ENCODE data around the gene BCL6.

- no peak for TF ChIP-seq EZH2 (IDR thresholded peaks at IDR 0.05)
- no peak for TF ChIP-seq CTCF (IDR thresholded peaks at IDR 0.05)
- no peak for TF ChIP-seq EZH2phosphoT487 (IDR thresholded peaks at IDR 0.05)
Measured at GRCh38 chr3:187737006-187737367, 8.3 kb downstream of the BCL6 start.
